A673 (cell line): ENCODE results near the gene MRE11. TPM values are rescaled to one million over a fixed set of nuclear protein-coding genes. Genes with fewer than 3 reads are reported as not detected.

Experiments
- BruUV-seq: library from RNA; stranded (reverse); fragments of 400-500 nt; replicated peaks from 2 replicates; lab custom pipeline; 2021; lab: Mats Ljungman, UMichigan
- CTCF ChIA-PET: fragments of 300-600 bp; sonication (Branson Sonifier 250); formaldehyde crosslinking; loops from one replicate; lab custom pipeline; 2022; ENCODE audit warnings: antibody characterized with exemption; lab: Charles Lee
- POLR2A ChIA-PET: fragments of 300-600 bp; sonication (Branson Sonifier 250); formaldehyde crosslinking; loops from one replicate; lab custom pipeline; 2022; ENCODE audit warnings: antibody characterized with exemption; ENCODE audit not compliant: low non-redundant PET; lab: Charles Lee
- DNase-seq: peaks from one replicate; pipeline ENCODE4 v3.0.0-alpha.2; 2015; ENCODE audit warnings: low spot score
- H3K27ac ChIP-seq: fragments of 200-600 bp; sonication (generic); 2 replicates; pipeline ENCODE4 v1.5.1; 2016; ENCODE audit warnings: mixed run types, low read depth, mild to moderate bottlenecking, mixed read lengths, antibody characterized with exemption, low read length; ENCODE audit not compliant: poor library complexity, severe bottlenecking
- H3K27me3 ChIP-seq: fragments of 200-600 bp; sonication (generic); replicated peaks from 2 replicates; pipeline ENCODE4 v1.6.1; 2017; ENCODE audit warnings: mixed run types, low read depth, mild to moderate bottlenecking, mixed read lengths, antibody characterized with exemption, low read length; ENCODE audit not compliant: insufficient read depth, poor library complexity
- H3K36me3 ChIP-seq: fragments of 200-600 bp; sonication (generic); 2 replicates; pipeline ENCODE4 v1.6.1; 2016; ENCODE audit warnings: mixed run types, mild to moderate bottlenecking, mixed read lengths, antibody characterized with exemption, low read length; ENCODE audit not compliant: insufficient read depth, poor library complexity, severe bottlenecking
- H3K4me1 ChIP-seq: fragments of 200-600 bp; sonication (generic); 2 replicates; pipeline ENCODE4 v1.6.1; 2017; ENCODE audit warnings: mixed run types, mild to moderate bottlenecking, mixed read lengths, antibody characterized with exemption, low read length; ENCODE audit not compliant: insufficient read depth, poor library complexity, severe bottlenecking
- H3K4me3 ChIP-seq: fragments of 200-600 bp; sonication (generic); 2 replicates; pipeline ENCODE4 v1.5.1; 2016; ENCODE audit warnings: low read depth, mixed run types, mild to moderate bottlenecking, mixed read lengths, low read length; ENCODE audit not compliant: poor library complexity, severe bottlenecking
- H3K9me3 ChIP-seq: fragments of 200-600 bp; sonication (generic); 2 replicates; pipeline ENCODE4 v1.6.1; 2016; ENCODE audit warnings: mixed run types, low read depth, mild to moderate bottlenecking, mixed read lengths, antibody characterized with exemption, low read length; ENCODE audit not compliant: poor library complexity, severe bottlenecking
- EZH2 ChIP-seq: fragments of 200-600 bp; sonication (generic); IDR thresholded peaks from 2 replicates; pipeline ENCODE4 v1.6.1; 2017; ENCODE audit warnings: borderline replicate concordance, low read depth, mild to moderate bottlenecking, mixed read lengths, antibody characterized with exemption, low read length; ENCODE audit not compliant: poor library complexity, severe bottlenecking
- intact Hi-C: fragments of 100-400 bp; cut with micrococcal nuclease; formaldehyde crosslinking; loops from one replicate; pipeline ENCODE4 v1.10.0; 2022; ENCODE audit not compliant: unreplicated experiment
- total RNA-seq: library from RNA; stranded (reverse); gene quantifications from 2 replicates; pipeline ENCODE4 v1.2.3, GENCODE V29; 2021
- TF ChIP-seq, protein P1 (sequence below): fragments of 300-800, 200-600 bp; sonication (generic); conservative IDR thresholded peaks from 2 replicates; pipeline ENCODE4 v1.5.1; 2017; ENCODE audit warnings: low read depth, mild to moderate bottlenecking, antibody characterized with exemption, low read length, moderate library complexity, mixed read lengths

The MRE11 gene
- total RNA-seq, 1 experiment from 2014 or later, result 44.7 TPM

DNA sequence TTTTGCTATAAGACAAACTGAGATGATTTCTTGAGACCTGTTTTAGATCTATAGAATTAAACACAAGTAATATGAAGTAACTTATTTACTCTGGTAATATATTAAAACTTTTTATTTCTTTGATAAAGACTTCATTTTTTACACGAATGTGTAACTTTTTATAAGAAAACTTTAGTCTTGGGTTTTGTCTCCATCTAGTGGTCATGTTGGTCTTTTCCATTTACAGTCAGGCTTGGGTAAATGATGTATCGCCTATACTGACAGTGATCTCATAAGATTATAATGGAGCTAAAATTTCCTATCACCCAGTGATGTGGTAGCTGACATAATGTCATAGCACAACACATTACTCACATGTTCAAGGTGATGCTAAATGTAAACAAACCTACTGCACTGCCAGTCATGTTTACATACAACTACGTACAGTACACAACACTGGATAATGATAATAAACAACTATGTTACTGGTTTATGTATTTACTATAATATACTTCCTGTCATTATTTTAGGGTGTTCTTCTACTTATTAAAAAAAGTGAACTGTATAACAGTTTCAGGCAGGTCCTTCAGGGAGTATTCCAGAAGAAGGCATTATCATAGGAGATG, 11.1 kb upstream of the MRE11 start:
- ChIA-PET POLR2A (no interaction called here), CTCF (interaction anchor here (0.5 to 1.1 kb wide), 3 partner anchors 334 to 609 kb away, joined by 4 to 6 read pairs (median 4); no protein-coding TSS in a partner anchor)
- TF ChIP-seq, protein P1, sequence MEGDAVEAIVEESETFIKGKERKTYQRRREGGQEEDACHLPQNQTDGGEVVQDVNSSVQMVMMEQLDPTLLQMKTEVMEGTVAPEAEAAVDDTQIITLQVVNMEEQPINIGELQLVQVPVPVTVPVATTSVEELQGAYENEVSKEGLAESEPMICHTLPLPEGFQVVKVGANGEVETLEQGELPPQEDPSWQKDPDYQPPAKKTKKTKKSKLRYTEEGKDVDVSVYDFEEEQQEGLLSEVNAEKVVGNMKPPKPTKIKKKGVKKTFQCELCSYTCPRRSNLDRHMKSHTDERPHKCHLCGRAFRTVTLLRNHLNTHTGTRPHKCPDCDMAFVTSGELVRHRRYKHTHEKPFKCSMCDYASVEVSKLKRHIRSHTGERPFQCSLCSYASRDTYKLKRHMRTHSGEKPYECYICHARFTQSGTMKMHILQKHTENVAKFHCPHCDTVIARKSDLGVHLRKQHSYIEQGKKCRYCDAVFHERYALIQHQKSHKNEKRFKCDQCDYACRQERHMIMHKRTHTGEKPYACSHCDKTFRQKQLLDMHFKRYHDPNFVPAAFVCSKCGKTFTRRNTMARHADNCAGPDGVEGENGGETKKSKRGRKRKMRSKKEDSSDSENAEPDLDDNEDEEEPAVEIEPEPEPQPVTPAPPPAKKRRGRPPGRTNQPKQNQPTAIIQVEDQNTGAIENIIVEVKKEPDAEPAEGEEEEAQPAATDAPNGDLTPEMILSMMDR, result peak; percentile 88
- TF ChIP-seq EZH2, result no peak
- DNase-seq, result peak; percentile 75
- intact Hi-C loops, result loop anchor here (1.0 to 10.0 kb wide), 5 partner anchors 177 to 1270 kb away; no protein-coding TSS in a partner anchor
- Histone ChIP-seq H3K27ac (no peak overlapping the region), H3K4me1 (no peaks in the 10 kb centered on the region), H3K27me3 (no peaks in the 10 kb centered on the region), H3K36me3 (no peaks in the 10 kb centered on the region), H3K9me3 (no peaks in the 10 kb centered on the region), H3K4me3 (no peak overlapping the region)
- BruUV-seq, result no TSS peak

DNA sequence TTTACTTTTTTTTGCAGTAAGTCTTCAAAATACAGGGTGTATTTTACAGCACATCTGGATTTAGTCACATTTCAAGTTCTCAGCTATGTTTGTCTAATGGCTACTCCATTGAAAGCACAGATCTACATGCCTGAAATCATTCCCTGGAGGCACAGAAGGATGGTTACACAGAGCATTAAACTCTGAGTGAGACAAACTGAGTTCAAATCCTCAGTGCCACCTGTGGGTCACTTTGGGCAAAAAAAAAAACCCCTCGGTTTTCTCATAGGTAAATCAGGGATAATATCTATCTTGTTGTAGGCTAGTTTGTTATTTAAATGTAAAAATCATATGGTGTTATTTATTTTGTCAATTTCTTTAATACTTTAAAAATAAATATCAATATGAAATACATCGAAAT, 7.9 kb upstream of the MRE11 start:
- Histone ChIP-seq H3K9me3 (no peaks in the 10 kb centered on the region), H3K4me3 (no peak overlapping the region), H3K4me1 (no peaks in the 10 kb centered on the region), H3K27me3 (no peaks in the 10 kb centered on the region), H3K27ac (no peak overlapping the region), H3K36me3 (peaks cover 26% of the 10 kb centered on the region)
- intact Hi-C loops, result loop anchor here (5.0 to 10.0 kb wide), 3 partner anchors 174 to 1267 kb away; no protein-coding TSS in a partner anchor
- DNase-seq, result no peak
- BruUV-seq, result no TSS peak
- no peak for TF ChIP-seq EZH2
- TF ChIP-seq, protein P1, result no peak
- ChIA-PET CTCF (no interaction called here), POLR2A (no interaction called here)

DNA sequence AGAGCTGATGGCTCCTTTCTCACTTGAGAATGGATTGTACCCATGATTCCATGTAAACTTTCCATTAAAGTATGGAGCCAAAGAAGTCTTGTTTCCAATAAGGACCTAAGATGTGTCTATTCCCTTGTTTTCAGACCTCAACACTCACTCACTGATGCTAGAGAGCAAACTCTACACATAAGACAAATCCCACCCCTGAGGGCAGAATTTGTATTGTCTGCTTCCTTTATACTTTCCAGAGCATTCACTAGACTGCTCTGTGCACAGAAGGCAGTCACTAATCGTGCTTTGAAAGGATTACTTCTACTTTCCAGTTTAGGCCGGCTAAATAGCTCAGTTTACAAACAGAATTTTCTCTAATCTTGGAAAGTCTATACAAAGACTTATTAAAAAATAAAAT, 6.5 kb upstream of the MRE11 start:
- intact Hi-C loops, result loop anchor here (5.0 to 10.0 kb wide), 3 partner anchors 173 to 1265 kb away; no protein-coding TSS in a partner anchor

More for the DNA sequence above, 6.5 kb upstream of the MRE11 start:
- no TSS peak for BruUV-seq
- Histone ChIP-seq H3K36me3 (peaks cover 26% of the 10 kb centered on the region), H3K9me3 (no peaks in the 10 kb centered on the region), H3K4me3 (no peak overlapping the region), H3K27me3 (no peaks in the 10 kb centered on the region), H3K4me1 (peaks cover 1% of the 10 kb centered on the region), H3K27ac (no peak overlapping the region)
- CTCF ChIA-PET, result interaction anchor here (0.7 kb wide), 1 partner anchor 605 kb away, joined by 4 read pairs; no protein-coding TSS in a partner anchor
- POLR2A ChIA-PET, result no interaction called here
- DNase-seq, result no peak
- TF ChIP-seq, protein P1, result no peak
- TF ChIP-seq EZH2, result no peak
